IPS DF 6.9 (cell line): ENCODE data around the gene FOXQ1.
"Not testable (repeated sequence)": the region's sequence is repeated elsewhere in the genome, so short reads cannot be mapped to it uniquely, and the experiment has no call there.

ENCODE experiments used
- DNase-seq: peaks from one replicate; pipeline ENCODE4 v3.0.0-alpha.2; 2013; ENCODE audit warnings: low read depth, low spot score
- H3K27ac ChIP-seq: one replicate; pipeline ENCODE4 v1.5.1; 2013; ENCODE audit warnings: low read length, control low read depth
- H3K27me3 ChIP-seq: 2 replicates; pipeline ENCODE4 v1.6.1; 2013; ENCODE audit warnings: mild to moderate bottlenecking, low read length; ENCODE audit not compliant: control insufficient read depth, insufficient read depth
- H3K36me3 ChIP-seq: 2 replicates; pipeline ENCODE4 v1.6.1; 2013; ENCODE audit warnings: low read length; ENCODE audit not compliant: control insufficient read depth, insufficient read depth
- H3K4me1 ChIP-seq: 2 replicates; pipeline ENCODE4 v1.6.1; 2013; ENCODE audit warnings: low read length; ENCODE audit not compliant: control insufficient read depth, insufficient read depth
- H3K4me3 ChIP-seq: 2 replicates; pipeline ENCODE4 v1.5.1; 2013; ENCODE audit warnings: mild to moderate bottlenecking, low read length
- H3K9me3 ChIP-seq: 2 replicates; pipeline ENCODE4 v1.6.1; 2013; ENCODE audit warnings: low read length, inconsistent platforms; ENCODE audit not compliant: control insufficient read depth, insufficient read depth
- WGBS: extraction: QIAGEN DNeasy Blood & Tissue Kit; methylation state at CpG from one replicate; pipeline ENCODE4 v1.1.7; 2013; ENCODE audit warnings: mixed read lengths, missing lambda C conversion rate; ENCODE audit not compliant: insufficient read length, insufficient coverage; 5-methylcytosine and 5-hydroxymethylcytosine counted together

The FOXQ1 gene

DNA sequence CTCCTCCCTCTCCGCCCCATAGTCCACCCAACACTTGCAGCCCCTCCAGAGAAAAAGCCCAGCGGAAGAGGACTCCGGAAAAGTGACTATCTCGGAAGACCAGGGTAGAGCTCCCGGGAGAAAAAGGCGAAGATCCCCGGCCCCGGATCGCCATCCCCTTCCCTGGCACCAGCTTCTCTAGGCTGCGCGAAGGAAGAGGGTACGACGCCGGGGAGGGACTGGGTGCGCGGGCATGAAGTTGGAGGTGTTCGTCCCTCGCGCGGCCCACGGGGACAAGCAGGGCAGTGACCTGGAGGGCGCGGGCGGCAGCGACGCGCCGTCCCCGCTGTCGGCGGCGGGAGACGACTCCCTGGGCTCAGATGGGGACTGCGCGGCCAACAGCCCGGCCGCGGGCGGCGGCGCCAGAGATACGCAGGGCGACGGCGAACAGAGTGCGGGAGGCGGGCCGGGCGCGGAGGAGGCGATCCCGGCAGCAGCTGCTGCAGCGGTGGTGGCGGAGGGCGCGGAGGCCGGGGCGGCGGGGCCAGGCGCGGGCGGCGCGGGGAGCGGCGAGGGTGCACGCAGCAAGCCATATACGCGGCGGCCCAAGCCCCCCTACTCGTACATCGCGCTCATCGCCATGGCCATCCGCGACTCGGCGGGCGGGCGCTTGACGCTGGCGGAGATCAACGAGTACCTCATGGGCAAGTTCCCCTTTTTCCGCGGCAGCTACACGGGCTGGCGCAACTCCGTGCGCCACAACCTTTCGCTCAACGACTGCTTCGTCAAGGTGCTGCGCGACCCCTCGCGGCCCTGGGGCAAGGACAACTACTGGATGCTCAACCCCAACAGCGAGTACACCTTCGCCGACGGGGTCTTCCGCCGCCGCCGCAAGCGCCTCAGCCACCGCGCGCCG, 822 bp downstream of the FOXQ1 start:
- no peaks in the 10 kb centered on the region for H3K36me3 ChIP-seq
- DNase-seq: no peak
- WGBS: no CpG with 5 or more reads among the region's 109 CpGs
- no peak overlapping the region for H3K27ac ChIP-seq
- peaks cover 64% of the 10 kb centered on the region for H3K27me3 ChIP-seq
- peaks cover 4% of the 10 kb centered on the region for H3K4me1 ChIP-seq
- no peaks in the 10 kb centered on the region for H3K9me3 ChIP-seq
- H3K4me3 ChIP-seq: peak overlapping the region; percentile 25; the same call in 1 of the 2 replicates

DNA sequence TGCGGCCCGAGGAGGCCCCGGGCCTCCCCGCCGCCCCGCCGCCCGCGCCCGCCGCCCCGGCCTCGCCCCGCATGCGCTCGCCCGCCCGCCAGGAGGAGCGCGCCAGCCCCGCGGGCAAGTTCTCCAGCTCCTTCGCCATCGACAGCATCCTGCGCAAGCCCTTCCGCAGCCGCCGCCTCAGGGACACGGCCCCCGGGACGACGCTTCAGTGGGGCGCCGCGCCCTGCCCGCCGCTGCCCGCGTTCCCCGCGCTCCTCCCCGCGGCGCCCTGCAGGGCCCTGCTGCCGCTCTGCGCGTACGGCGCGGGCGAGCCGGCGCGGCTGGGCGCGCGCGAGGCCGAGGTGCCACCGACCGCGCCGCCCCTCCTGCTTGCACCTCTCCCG, 1.5 kb downstream of the FOXQ1 start:
- Histone ChIP-seq H3K36me3 (no peaks in the 10 kb centered on the region), H3K9me3 (no peaks in the 10 kb centered on the region), H3K4me1 (peaks cover 4% of the 10 kb centered on the region), H3K27me3 (peaks cover 64% of the 10 kb centered on the region), H3K27ac (no peak overlapping the region), H3K4me3 (no peak overlapping the region; the same call in 1 of the 2 replicates)
- WGBS: no CpG with 5 or more reads among the region's 64 CpGs
- no peak for DNase-seq

DNA sequence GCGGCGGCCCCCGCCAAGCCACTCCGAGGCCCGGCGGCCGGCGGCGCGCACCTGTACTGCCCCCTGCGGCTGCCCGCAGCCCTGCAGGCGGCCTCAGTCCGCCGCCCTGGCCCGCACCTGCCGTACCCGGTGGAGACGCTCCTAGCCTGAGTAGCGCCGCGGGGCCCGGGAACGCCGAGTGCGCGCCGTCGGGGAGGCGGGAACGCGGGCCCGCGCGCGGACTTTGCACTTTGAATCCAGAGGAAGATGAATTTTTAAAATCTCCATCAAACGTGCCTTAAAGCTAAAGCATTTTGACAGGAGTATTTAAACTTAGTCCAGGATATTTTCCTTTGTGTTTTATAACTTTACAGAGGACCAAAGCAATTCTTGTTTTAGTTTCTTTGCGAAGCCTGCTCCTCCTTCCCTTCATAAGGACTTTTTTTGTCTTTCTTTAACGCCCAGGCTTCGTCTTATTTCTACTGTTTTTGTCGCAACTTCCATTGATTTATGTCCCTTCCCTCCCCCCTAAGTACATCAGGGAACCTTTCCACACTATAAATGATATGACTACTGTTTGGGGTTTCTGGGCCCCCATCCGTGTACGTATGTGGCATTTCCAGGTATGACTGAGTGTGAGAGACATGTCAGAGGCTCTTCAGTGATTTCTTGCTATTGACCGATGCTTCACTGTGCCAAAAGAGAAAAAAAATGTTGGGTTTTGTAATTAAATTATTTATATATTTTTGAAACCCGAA, 2.0 kb downstream of the FOXQ1 start:
- no peak overlapping the region; the same call in 1 of the 2 replicates for H3K4me3 ChIP-seq
- H3K36me3 ChIP-seq: no peaks in the 10 kb centered on the region
- H3K9me3 ChIP-seq: no peaks in the 10 kb centered on the region
- peaks cover 60% of the 10 kb centered on the region for H3K27me3 ChIP-seq
- no peak for DNase-seq
- no peak overlapping the region for H3K27ac ChIP-seq
- peaks cover 4% of the 10 kb centered on the region for H3K4me1 ChIP-seq
- WGBS: 100% methylated on average over 1 of the region's 45 CpGs

DNA sequence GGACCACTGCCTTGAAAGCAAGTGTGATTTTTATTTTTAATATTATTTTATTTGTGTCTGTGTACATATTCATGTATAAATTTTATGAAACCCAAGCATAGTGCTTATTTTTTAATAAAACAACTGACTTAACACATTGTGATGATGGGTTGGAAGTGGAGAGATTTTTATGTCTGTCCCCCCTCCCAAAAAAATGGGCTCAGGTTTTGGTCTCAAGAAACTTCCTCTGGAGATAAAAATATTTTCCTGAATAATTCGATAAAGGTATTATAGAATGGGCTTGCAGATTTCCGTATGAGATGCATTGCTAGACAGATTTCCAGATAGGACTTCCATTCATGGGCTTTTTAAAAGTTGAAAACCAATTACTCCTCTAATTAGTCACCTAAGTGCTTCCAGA, 2.7 kb downstream of the FOXQ1 start:
- H3K27ac ChIP-seq: no peak overlapping the region
- peaks cover 4% of the 10 kb centered on the region for H3K4me1 ChIP-seq
- no peaks in the 10 kb centered on the region for H3K9me3 ChIP-seq
- no CpG with 5 or more reads among the region's 2 CpGs for WGBS
- no peak overlapping the region for H3K4me3 ChIP-seq
- no peak for DNase-seq
- H3K36me3 ChIP-seq: no peaks in the 10 kb centered on the region
- H3K27me3 ChIP-seq: peaks cover 54% of the 10 kb centered on the region

DNA sequence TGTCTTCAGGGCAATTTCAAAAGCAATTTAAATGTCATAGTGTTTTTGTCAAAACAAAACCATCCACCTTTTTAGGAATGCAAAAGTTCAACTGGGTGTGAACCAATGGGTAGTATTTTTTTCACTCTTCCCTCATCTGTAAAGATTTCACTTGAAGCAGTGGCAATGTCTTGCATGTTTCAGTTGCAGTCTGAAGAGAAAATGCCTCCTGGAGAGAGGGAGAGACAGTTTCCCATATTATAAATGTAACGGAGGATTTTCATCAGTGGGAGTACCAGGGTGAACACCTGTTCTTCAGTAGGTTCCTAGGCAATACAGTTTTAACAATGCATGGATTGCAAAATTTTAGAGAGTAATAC, 3.3 kb downstream of the FOXQ1 start:
- Histone ChIP-seq H3K27ac (no peak overlapping the region), H3K27me3 (peaks cover 48% of the 10 kb centered on the region), H3K4me1 (peaks cover 4% of the 10 kb centered on the region), H3K9me3 (no peaks in the 10 kb centered on the region), H3K4me3 (no peak overlapping the region), H3K36me3 (no peaks in the 10 kb centered on the region)
- DNase-seq: no peak
- no CpG with 5 or more reads among the region's 1 CpG for WGBS

DNA sequence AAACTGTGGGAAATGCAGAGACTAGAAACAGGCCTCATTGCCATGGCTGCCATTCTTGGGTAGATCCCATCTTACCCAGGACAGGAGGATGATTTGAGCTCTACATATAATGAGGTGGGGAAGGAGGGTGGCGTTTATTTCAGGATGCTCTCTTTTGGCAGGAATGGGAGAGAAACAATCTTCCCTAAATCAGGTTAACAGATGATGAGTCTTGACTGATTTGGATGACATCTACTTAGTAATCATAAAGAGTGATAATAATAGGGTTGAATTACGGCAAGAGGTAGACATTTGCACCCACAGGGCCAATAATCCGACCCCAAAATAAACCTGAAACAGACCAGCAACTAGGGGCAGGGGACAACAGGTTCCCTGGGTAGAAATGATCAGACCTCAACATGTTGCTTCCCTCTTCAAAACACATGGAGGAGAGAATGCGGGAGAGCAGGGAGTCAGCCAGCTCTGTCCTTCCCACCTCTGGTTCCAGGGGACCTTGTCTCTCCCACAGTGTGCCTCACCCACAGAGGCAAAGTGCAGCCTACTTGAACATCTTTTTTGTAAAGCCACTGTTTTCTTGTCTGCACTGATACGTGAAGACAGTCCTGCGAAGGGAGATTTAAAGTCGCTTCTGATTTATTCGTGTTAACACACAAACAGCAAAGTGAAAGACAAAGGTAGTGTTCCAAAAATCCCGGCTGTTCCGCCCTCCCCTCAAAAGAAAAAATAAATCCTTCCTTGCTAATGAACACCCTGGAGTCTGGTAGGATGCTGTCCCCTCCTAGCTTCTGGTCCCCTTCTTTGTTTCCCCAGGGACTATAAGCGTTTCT, 3.9 kb downstream of the FOXQ1 start:
- Histone ChIP-seq H3K27ac (no peak overlapping the region), H3K9me3 (no peaks in the 10 kb centered on the region), H3K4me3 (no peak overlapping the region), H3K27me3 (peaks cover 43% of the 10 kb centered on the region), H3K4me1 (peaks cover 4% of the 10 kb centered on the region), H3K36me3 (no peaks in the 10 kb centered on the region)
- no peak for DNase-seq
- WGBS: no CpG with 5 or more reads among the region's 11 CpGs

DNA sequence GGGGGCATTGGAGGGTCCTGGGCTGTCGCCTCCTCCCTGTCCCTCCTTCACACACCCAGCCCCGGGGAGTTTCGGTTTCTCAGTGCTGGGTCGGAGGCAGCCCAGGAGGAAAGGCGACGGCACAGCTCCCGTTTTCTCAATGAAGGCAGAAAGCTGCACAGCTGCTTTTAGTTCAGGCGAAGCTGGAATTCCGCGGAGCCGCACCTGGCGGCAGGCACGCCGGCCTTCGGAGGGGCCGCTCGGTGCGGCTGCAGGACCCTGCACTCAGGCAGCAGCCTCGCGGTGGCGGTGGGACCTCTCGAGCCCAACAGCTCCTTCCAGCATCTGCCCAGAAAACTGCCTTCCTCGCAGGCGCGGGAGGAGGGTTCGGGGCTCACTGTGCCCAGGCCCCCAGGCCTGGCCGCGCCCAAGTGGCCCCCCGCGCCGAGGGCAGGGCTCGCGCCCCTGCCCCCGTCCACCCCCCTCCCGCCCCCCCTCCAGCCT, 4.6 kb downstream of the FOXQ1 start:
- Histone ChIP-seq H3K9me3 (no peaks in the 10 kb centered on the region), H3K4me3 (peak overlapping the region; percentile 4; the same call in 1 of the 2 replicates), H3K36me3 (no peaks in the 10 kb centered on the region), H3K27me3 (peaks cover 35% of the 10 kb centered on the region), H3K27ac (no peak overlapping the region), H3K4me1 (peaks cover 3% of the 10 kb centered on the region)
- no peak for DNase-seq
- no CpG with 5 or more reads among the region's 35 CpGs for WGBS

DNA sequence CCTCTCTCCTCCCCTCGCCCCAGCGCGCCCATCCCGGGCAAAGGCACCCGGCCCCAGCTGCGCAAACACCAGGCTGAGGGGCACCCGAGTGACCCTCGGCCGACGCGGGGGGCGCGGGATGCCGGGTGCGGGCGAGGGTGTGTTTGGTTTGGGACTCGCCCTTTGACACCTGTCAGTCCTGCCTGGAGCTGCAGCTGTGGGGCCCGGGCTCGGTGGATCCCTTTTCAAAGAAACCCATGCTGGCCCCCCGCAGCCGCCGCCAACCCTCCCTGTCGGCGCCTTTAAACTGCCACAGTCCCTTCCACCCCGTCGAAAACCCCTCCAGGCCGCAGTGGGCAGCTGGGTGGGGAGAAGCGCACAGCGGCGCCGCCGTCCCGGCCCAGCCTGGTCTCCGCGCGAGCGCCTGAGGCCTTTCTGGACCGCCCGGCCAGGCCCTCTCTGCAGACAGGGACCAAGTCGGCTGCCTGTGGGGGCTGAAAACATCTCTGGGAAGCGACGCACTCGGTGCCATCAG, 5.5 kb downstream of the FOXQ1 start:
- Histone ChIP-seq H3K36me3 (no peaks in the 10 kb centered on the region), H3K9me3 (no peaks in the 10 kb centered on the region), H3K4me3 (no peak overlapping the region), H3K27me3 (peaks cover 31% of the 10 kb centered on the region), H3K4me1 (peaks cover 3% of the 10 kb centered on the region), H3K27ac (no peak overlapping the region)
- DNase-seq: no peak
- no CpG with 5 or more reads among the region's 43 CpGs for WGBS

DNA sequence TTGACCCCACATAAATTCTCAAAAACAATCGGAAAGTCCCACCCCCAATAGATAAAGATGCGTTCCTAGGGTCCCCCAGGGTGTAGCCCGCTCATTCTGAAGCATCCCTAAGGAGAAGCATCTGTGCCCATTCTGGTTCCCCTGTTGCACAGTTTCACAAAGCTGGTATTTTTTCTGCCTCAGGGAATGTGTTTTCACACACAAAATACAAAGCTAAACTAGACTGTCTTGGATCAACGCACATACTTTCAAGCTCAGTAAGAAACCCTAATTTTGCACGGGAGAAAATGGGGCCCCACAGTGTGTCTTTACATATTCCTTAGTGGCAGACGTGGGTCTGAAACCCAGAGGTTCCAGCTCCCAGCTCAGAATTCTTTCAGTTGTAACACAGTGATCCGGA, 6.1 kb downstream of the FOXQ1 start:
- H3K9me3 ChIP-seq: no peaks in the 10 kb centered on the region
- peaks cover 25% of the 10 kb centered on the region for H3K27me3 ChIP-seq
- DNase-seq: no peak
- H3K36me3 ChIP-seq: no peaks in the 10 kb centered on the region
- H3K4me3 ChIP-seq: no peak overlapping the region
- H3K27ac ChIP-seq: no peak overlapping the region
- WGBS: no CpG with 5 or more reads among the region's 7 CpGs
- peaks cover 3% of the 10 kb centered on the region for H3K4me1 ChIP-seq

DNA sequence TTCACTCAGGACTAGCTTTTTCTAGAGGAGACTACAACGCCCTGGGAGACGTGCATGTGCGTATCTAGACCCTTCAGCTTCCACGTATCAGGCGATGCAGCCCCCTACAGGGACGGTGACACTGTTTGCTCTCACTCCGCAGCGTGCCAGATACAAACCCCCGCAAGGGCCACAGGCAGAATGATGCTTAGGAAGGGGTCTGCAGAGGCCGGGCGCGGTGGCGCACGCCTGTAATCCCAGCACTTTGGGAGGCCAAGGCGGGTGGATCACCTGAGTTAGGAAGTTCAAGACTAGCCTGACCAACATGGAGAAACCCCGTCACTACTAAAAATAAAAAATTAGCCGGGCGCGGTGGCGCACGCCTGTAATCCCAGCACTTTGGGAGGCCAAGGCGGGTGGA, 6.7 kb downstream of the FOXQ1 start:
- whole genome bisulfite sequencing: no CpG with 5 or more reads among the region's 22 CpGs
- not testable (repeated sequence) for H3K27ac ChIP-seq, H3K4me3 ChIP-seq, H3K9me3 ChIP-seq, H3K4me1 ChIP-seq, H3K36me3 ChIP-seq, DNase-seq
- peaks cover 24% of the 10 kb centered on the region for H3K27me3 ChIP-seq
